SK-N-SH treated with all-trans-retinoic acid at 6 μM for 48 hours (cell line): ENCODE measurements around the gene PTGES3L.
A peak's percentile ranks its signal among the peaks of the same experiment; 100 is the strongest.

ENCODE experiments used
- ATAC-seq: fragments of 200-7000 bp; cut with Tn5 transposase; 3 replicates; pipeline ENCODE4 v1.9.1; 2020; ENCODE audit warnings: mild to moderate bottlenecking, moderate library complexity
- ARNTL ChIP-seq: fragments of 450-650 bp; formaldehyde crosslinking; IDR thresholded peaks from 2 replicates; pipeline ENCODE4 v1.5.0; 2020; ENCODE audit warnings: low read depth, mild to moderate bottlenecking, moderate library complexity, borderline replicate concordance
- BACH2 ChIP-seq: fragments of 250-450 bp; sonication (Bioruptor Pico); IDR thresholded peaks from 2 replicates; pipeline ENCODE4 v1.9.0; 2021; ENCODE audit warnings: mild to moderate bottlenecking, borderline replicate concordance
- CSDC2 ChIP-seq: fragments of 250-450 bp; sonication (Bioruptor Pico); IDR thresholded peaks from 2 replicates; pipeline ENCODE4 v1.5.0; 2020; ENCODE audit warnings: mild to moderate bottlenecking, moderate library complexity
- GLIS3 ChIP-seq: fragments of 250-450 bp; sonication (Bioruptor Pico); IDR thresholded peaks from 2 replicates; pipeline ENCODE4 v1.5.0; 2020; ENCODE audit warnings: mild to moderate bottlenecking, moderate library complexity
- ISL1 ChIP-seq: fragments of 250-450 bp; sonication (Bioruptor Pico); IDR thresholded peaks from 2 replicates; pipeline ENCODE4 v2.1.2; 2022; ENCODE audit warnings: mild to moderate bottlenecking, moderate library complexity
- PPARA ChIP-seq: fragments of 250-450 bp; sonication (Bioruptor Pico); IDR thresholded peaks from 2 replicates; pipeline ENCODE4 v1.5.0; 2020; ENCODE audit warnings: mild to moderate bottlenecking, borderline replicate concordance
- RARB ChIP-seq: fragments of 250-450 bp; sonication (Bioruptor Pico); IDR thresholded peaks from 2 replicates; pipeline ENCODE4 v1.8.0; 2021; ENCODE audit warnings: mild to moderate bottlenecking, moderate library complexity
- TCF4 ChIP-seq: fragments of 250-450 bp; sonication (Bioruptor Pico); IDR thresholded peaks from 2 replicates; pipeline ENCODE4 v1.8.0; 2021; ENCODE audit warnings: mild to moderate bottlenecking, moderate library complexity, borderline replicate concordance
- TOX ChIP-seq: fragments of 250-450 bp; sonication (Bioruptor Pico); IDR thresholded peaks from 2 replicates; pipeline ENCODE4 v1.8.0; 2021; ENCODE audit warnings: mild to moderate bottlenecking, moderate library complexity, borderline replicate concordance
- TSHZ2 ChIP-seq: fragments of 250-450 bp; sonication (Bioruptor Pico); IDR thresholded peaks from 2 replicates; pipeline ENCODE4 v1.5.0; 2020; ENCODE audit warnings: mild to moderate bottlenecking, moderate library complexity
- ZC3H10 ChIP-seq: fragments of 250-450 bp; sonication (Bioruptor Pico); IDR thresholded peaks from 2 replicates; pipeline ENCODE4 v1.5.1; 2021; ENCODE audit warnings: mild to moderate bottlenecking, moderate library complexity
- ZFP3 ChIP-seq: fragments of 250-450 bp; sonication (Bioruptor Pico); IDR thresholded peaks from 2 replicates; pipeline ENCODE4 v1.5.0; 2020; ENCODE audit warnings: mild to moderate bottlenecking, moderate library complexity
- ZNF565 ChIP-seq: fragments of 450-650 bp; formaldehyde crosslinking; conservative IDR thresholded peaks from 2 replicates; pipeline ENCODE4 v1.5.0; 2020; ENCODE audit warnings: low read depth, mild to moderate bottlenecking, moderate library complexity
- ZNF70 ChIP-seq: fragments of 450-650 bp; formaldehyde crosslinking; IDR thresholded peaks from 2 replicates; pipeline ENCODE4 v1.5.0; 2020; ENCODE audit warnings: mild to moderate bottlenecking, moderate library complexity
- ZNF8 ChIP-seq: fragments of 450-650 bp; formaldehyde crosslinking; IDR thresholded peaks from 2 replicates; pipeline ENCODE4 v1.5.0; 2020; ENCODE audit warnings: mild to moderate bottlenecking, moderate library complexity
- TF ChIP-seq, protein P1 (sequence below): fragments of 250-450 bp; sonication (Bioruptor Pico); IDR thresholded peaks from 2 replicates; pipeline ENCODE4 v1.8.0; 2021; ENCODE audit warnings: low read depth, mild to moderate bottlenecking, moderate library complexity, borderline replicate concordance
- TF ChIP-seq, protein P2 (sequence below): fragments of 250-450 bp; sonication (Bioruptor Pico); IDR thresholded peaks from 2 replicates; pipeline ENCODE4 v1.8.0; 2020; ENCODE audit warnings: mild to moderate bottlenecking, moderate library complexity, borderline replicate concordance
- TF ChIP-seq, protein P3 (sequence below): fragments of 250-450 bp; sonication (Bioruptor Pico); IDR thresholded peaks from 2 replicates; pipeline ENCODE4 v1.5.1; 2021; ENCODE audit warnings: mild to moderate bottlenecking, moderate library complexity

Gene PTGES3L

GRCh38 chr17:42944211-42944610, 35.7 kb downstream of the PTGES3L start:
- no peak for ATAC-seq
- TF ChIP-seq ZNF565 (CRISPR knock-in tag): no peak
- no peak for TF ChIP-seq ZNF8 (CRISPR knock-in tag)
- no peak for TF ChIP-seq RARB (CRISPR knock-in tag)
- TF ChIP-seq, protein P1, sequence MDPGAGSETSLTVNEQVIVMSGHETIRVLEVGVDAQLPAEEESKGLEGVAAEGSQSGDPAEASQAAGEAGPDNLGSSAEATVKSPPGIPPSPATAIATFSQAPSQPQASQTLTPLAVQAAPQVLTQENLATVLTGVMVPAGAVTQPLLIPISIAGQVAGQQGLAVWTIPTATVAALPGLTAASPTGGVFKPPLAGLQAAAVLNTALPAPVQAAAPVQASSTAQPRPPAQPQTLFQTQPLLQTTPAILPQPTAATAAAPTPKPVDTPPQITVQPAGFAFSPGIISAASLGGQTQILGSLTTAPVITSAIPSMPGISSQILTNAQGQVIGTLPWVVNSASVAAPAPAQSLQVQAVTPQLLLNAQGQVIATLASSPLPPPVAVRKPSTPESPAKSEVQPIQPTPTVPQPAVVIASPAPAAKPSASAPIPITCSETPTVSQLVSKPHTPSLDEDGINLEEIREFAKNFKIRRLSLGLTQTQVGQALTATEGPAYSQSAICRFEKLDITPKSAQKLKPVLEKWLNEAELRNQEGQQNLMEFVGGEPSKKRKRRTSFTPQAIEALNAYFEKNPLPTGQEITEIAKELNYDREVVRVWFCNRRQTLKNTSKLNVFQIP (CRISPR knock-in tag): no peak
- no peak for TF ChIP-seq ZC3H10 (CRISPR knock-in tag)
- TF ChIP-seq, protein P2, sequence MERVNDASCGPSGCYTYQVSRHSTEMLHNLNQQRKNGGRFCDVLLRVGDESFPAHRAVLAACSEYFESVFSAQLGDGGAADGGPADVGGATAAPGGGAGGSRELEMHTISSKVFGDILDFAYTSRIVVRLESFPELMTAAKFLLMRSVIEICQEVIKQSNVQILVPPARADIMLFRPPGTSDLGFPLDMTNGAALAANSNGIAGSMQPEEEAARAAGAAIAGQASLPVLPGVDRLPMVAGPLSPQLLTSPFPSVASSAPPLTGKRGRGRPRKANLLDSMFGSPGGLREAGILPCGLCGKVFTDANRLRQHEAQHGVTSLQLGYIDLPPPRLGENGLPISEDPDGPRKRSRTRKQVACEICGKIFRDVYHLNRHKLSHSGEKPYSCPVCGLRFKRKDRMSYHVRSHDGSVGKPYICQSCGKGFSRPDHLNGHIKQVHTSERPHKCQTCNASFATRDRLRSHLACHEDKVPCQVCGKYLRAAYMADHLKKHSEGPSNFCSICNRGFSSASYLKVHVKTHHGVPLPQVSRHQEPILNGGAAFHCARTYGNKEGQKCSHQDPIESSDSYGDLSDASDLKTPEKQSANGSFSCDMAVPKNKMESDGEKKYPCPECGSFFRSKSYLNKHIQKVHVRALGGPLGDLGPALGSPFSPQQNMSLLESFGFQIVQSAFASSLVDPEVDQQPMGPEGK (CRISPR knock-in tag): no peak
- no peak for TF ChIP-seq ZNF70 (CRISPR knock-in tag)
- no peak for TF ChIP-seq ZFP3 (CRISPR knock-in tag)
- TF ChIP-seq BACH2 (CRISPR knock-in tag): no peak
- TF ChIP-seq TOX (CRISPR knock-in tag): no peak
- no peak for TF ChIP-seq ARNTL (CRISPR knock-in tag)
- TF ChIP-seq CSDC2: no peak
- TF ChIP-seq, protein P3, sequence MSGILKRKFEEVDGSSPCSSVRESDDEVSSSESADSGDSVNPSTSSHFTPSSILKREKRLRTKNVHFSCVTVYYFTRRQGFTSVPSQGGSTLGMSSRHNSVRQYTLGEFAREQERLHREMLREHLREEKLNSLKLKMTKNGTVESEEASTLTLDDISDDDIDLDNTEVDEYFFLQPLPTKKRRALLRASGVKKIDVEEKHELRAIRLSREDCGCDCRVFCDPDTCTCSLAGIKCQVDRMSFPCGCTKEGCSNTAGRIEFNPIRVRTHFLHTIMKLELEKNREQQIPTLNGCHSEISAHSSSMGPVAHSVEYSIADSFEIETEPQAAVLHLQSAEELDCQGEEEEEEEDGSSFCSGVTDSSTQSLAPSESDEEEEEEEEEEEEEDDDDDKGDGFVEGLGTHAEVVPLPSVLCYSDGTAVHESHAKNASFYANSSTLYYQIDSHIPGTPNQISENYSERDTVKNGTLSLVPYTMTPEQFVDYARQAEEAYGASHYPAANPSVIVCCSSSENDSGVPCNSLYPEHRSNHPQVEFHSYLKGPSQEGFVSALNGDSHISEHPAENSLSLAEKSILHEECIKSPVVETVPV (CRISPR knock-in tag): no peak
- TF ChIP-seq TCF4 (CRISPR knock-in tag): no peak
- no peak for TF ChIP-seq GLIS3 (CRISPR knock-in tag)

- peak; percentile 99 for ATAC-seq
- no peak for TF ChIP-seq PPARA (CRISPR knock-in tag)
Observed at GRCh38 chr17:42937712-42938596, 41.9 kb downstream of the PTGES3L start.

- ATAC-seq: no peak
- TF ChIP-seq ZNF8 (CRISPR knock-in tag) (no peak), TOX (CRISPR knock-in tag) (no peak), ZC3H10 (CRISPR knock-in tag) (no peak)
- TF ChIP-seq, protein P3 (CRISPR knock-in tag): no peak
Observed at GRCh38 chr17:42929497-42929844, 50.4 kb downstream of the PTGES3L start.

DNA sequence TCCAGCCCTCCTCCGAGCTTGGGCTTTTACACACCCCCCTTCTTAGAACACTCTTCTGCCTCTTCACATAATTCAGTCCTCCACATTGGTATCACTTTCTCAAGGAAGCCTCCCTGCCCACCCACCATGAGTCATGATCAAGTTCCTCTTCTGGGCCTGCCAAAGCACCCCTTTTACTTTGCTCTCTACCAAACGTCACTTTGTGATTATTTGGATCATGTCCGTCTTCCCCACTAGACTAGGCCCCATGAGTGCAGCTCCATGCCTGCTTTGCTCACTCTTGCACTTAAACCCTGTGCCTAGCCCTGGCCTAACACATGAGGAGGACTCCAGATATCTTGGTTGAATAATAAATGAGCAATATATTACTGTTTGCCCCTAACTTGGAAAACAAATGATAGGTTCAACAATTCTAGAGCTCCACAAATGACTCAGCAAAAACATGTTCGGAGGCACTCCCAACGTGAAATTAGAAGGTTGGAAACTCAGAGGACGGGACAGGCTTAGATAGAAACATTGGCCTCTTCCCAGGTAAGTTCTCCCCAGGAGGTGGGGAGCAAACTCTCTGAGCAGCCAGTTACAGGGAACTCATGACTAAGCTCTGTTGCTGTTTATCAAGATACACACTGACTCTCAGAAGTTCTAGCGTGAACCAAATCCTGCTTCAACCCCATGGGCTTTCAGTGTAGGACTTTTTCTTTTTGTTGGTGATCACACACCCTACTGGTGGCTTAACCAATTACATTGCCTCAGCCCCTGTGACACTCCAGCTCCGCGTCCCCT, 51.0 kb downstream of the PTGES3L start:
- ATAC-seq: peak; percentile 89
- no peak for TF ChIP-seq TSHZ2 (CRISPR knock-in tag)
- no peak for TF ChIP-seq ISL1 (CRISPR knock-in tag)
- TF ChIP-seq, protein P1 (CRISPR knock-in tag): no peak
- TF ChIP-seq, protein P3 (CRISPR knock-in tag): no peak
- TF ChIP-seq CSDC2: no peak
- TF ChIP-seq, protein P2 (CRISPR knock-in tag): no peak
